ENCODE measurements around the gene PPP1R16B.

- TF ChIP-seq CTCF (tag by site-specific recombination; IDR thresholded peaks at IDR 0.05) (no peak), ZNF140 (tag by site-specific recombination; IDR thresholded peaks at IDR 0.05) (no peak), ZNF670 (tag by site-specific recombination; IDR thresholded peaks at IDR 0.05; ENCODE audit: low read depth) (no peak), ZNF596 (tag by site-specific recombination; IDR thresholded peaks at IDR 0.05) (no peak), ZNF433 (tag by site-specific recombination; IDR thresholded peaks at IDR 0.05; ENCODE audit: low read depth) (no peak), ZNF302 (tag by site-specific recombination; IDR thresholded peaks at IDR 0.05; ENCODE audit: low read depth) (no peak), ZBTB20 (tag by site-specific recombination; IDR thresholded peaks at IDR 0.05) (no peak), ZNF785 (tag by site-specific recombination; IDR thresholded peaks at IDR 0.05) (no peak), ZNF449 (tag by site-specific recombination; IDR thresholded peaks at IDR 0.05) (no peak), ZNF707 (tag by site-specific recombination; IDR thresholded peaks at IDR 0.05) (no peak), ZNF560 (tag by site-specific recombination; IDR thresholded peaks at IDR 0.05; ENCODE audit: borderline replicate concordance) (no peak), ZNF654 (tag by site-specific recombination; IDR thresholded peaks at IDR 0.05; ENCODE audit: low read depth) (no peak)
These were observed 37.8 kb downstream of the PPP1R16B start for GRCh38 chr20:38843346-38843745.
